ENCODE measurements around the gene TRNAU1AP. TPM values are rescaled to one million over a fixed set of nuclear protein-coding genes. Genes with fewer than 3 reads are reported as not detected.

The TRNAU1AP gene
- total and polyA plus RNA-seq, 7 experiments from 2014 or later = 26.5 to 52.5 (median 30.9) TPM

Other genes with a start within 250 kb of the TRNAU1AP start
- 10 to 100 TPM in 3 of 5 experiments, 1 to 10 TPM in 2; 5.5 to 23.0 (median 14.4) TPM for gene MED18, start 224.0 kb upstream of the TRNAU1AP start, total RNA-seq
- gene MED18, start 224.0 kb upstream of the TRNAU1AP start, polyA plus RNA-seq = 10 to 100 TPM in 1 of 2 donors, 1 to 10 TPM in 1; 4.5 to 13.2 TPM
- gene PHACTR4, start 183.3 kb upstream of the TRNAU1AP start, total RNA-seq = 10 to 100 TPM; 19.8 to 29.0 (median 25.7) TPM
- gene PHACTR4, start 183.3 kb upstream of the TRNAU1AP start, polyA plus RNA-seq = 10 to 100 TPM in 1 of 2 donors, 1 to 10 TPM in 1; 8.5 to 22.9 TPM
- gene RCC1, start 47.0 kb upstream of the TRNAU1AP start, total RNA-seq = 10 to 100 TPM in 4 of 5 experiments, 1 to 10 TPM in 1; 9.8 to 60.7 (median 19.7) TPM
- gene RCC1, start 47.0 kb upstream of the TRNAU1AP start, polyA plus RNA-seq = 10 to 100 TPM in 1 of 2 donors, 1 to 10 TPM in 1; 10.0 to 10.6 TPM
- 1 to 10 TPM in 2 of 5 experiments, not detected in 3; 1.1 to 1.2 TPM for gene RAB42, start 39.2 kb downstream of the TRNAU1AP start, total RNA-seq
- gene RAB42, start 39.2 kb downstream of the TRNAU1AP start, polyA plus RNA-seq = not detected
- gene TAF12, start 90.0 kb downstream of the TRNAU1AP start, total RNA-seq = 10 to 100 TPM; 13.0 to 34.6 (median 19.3) TPM
- 10 to 100 TPM; 37.2 to 41.8 TPM for gene TAF12, start 90.0 kb downstream of the TRNAU1AP start, polyA plus RNA-seq
- not detected for gene RNU11, start 95.5 kb downstream of the TRNAU1AP start, total RNA-seq
- not detected for gene RNU11, start 95.5 kb downstream of the TRNAU1AP start, polyA plus RNA-seq
- gene GMEB1, start 115.7 kb downstream of the TRNAU1AP start, total RNA-seq = 10 to 100 TPM; 15.8 to 26.7 (median 18.4) TPM
- gene GMEB1, start 115.7 kb downstream of the TRNAU1AP start, polyA plus RNA-seq = 10 to 100 TPM; 11.2 to 20.1 TPM
- gene YTHDF2, start 183.9 kb downstream of the TRNAU1AP start, total RNA-seq = 10 to 100 TPM; 64.5 to 72.0 (median 71.5) TPM
- gene YTHDF2, start 183.9 kb downstream of the TRNAU1AP start, polyA plus RNA-seq = 100 to 1,000 TPM; 113 to 139 TPM